Neuronal stem cell (in vitro differentiated cells): ENCODE results near the gene MRPS31.
"Not testable (repeated sequence)": the region's sequence is repeated elsewhere in the genome, so short reads cannot be mapped to it uniquely, and the experiment has no call there.

Source experiments
- DNase-seq: peaks from one replicate; pipeline ENCODE4 v3.0.0-alpha.2; 2013; ENCODE audit warnings: low spot score
- H2AFZ ChIP-seq: one replicate; pipeline ENCODE4 v1.6.1; 2013; ENCODE audit warnings: mild to moderate bottlenecking, low read length, inconsistent platforms
- H2AK5ac ChIP-seq: 2 replicates; pipeline ENCODE4 v1.6.1; 2013; ENCODE audit warnings: low read depth, mild to moderate bottlenecking, inconsistent platforms, low read length, moderate library complexity, mixed read lengths
- H2BK120ac ChIP-seq: 2 replicates; pipeline ENCODE4 v1.6.1; 2013; ENCODE audit warnings: low read depth, mild to moderate bottlenecking, inconsistent platforms, low read length, moderate library complexity, mixed read lengths
- H2BK12ac ChIP-seq: one replicate; pipeline ENCODE4 v1.6.1; 2013; ENCODE audit warnings: low read length, inconsistent platforms
- H2BK15ac ChIP-seq: 2 replicates; pipeline ENCODE4 v1.6.1; 2013; ENCODE audit warnings: mild to moderate bottlenecking, low read length, inconsistent platforms, mixed read lengths
- H2BK5ac ChIP-seq: one replicate; pipeline ENCODE4 v1.6.1; 2013; ENCODE audit warnings: inconsistent platforms, mild to moderate bottlenecking, low read length, moderate library complexity
- H3K14ac ChIP-seq: one replicate; pipeline ENCODE4 v1.6.1; 2013; ENCODE audit warnings: low read length, inconsistent platforms
- H3K18ac ChIP-seq: 2 replicates; pipeline ENCODE4 v1.6.1; 2013; ENCODE audit warnings: low read length, inconsistent platforms
- H3K23ac ChIP-seq: 2 replicates; pipeline ENCODE4 v1.6.1; 2013; ENCODE audit warnings: low read depth, mild to moderate bottlenecking, mixed read lengths, low read length, inconsistent platforms; ENCODE audit not compliant: poor library complexity
- H3K27ac ChIP-seq: replicated peaks from 3 replicates; pipeline ENCODE4 v1.5.1; 2013; ENCODE audit warnings: low read length, inconsistent platforms
- H3K27me3 ChIP-seq, 3 experiments: 2 replicates each; pipeline ENCODE4 v1.6.1; 2013; ENCODE audit warnings: low read length in 3 of 3, mild to moderate bottlenecking in 2 of 3, inconsistent platforms in 1 of 3, low read depth in 1 of 3, mixed read lengths in 1 of 3, moderate library complexity in 1 of 3; ENCODE audit not compliant: control insufficient read depth in 3 of 3, insufficient read depth in 3 of 3
- H3K36me3 ChIP-seq, 2 donors: replicated peaks in 1 of 2; 2 replicates each; pipeline ENCODE4 v1.6.1; 2013; ENCODE audit warnings: low read length in 2 of 2; ENCODE audit not compliant: control insufficient read depth in 2 of 2, insufficient read depth in 2 of 2
- H3K4ac ChIP-seq: 2 replicates; pipeline ENCODE4 v1.6.1; 2013; ENCODE audit warnings: inconsistent platforms, mild to moderate bottlenecking, low read length, moderate library complexity
- H3K4me1 ChIP-seq, 2 donors: 1 replicate in 1 of 2; 2 replicates in 1 of 2; pipeline ENCODE4 v1.6.1; 2013; ENCODE audit warnings: low read length in 2 of 2, low read depth in 1 of 2; ENCODE audit not compliant: control insufficient read depth in 2 of 2, insufficient read depth in 1 of 2
- H3K4me2 ChIP-seq: one replicate; pipeline ENCODE4 v1.6.1; 2013; ENCODE audit warnings: mild to moderate bottlenecking, low read length, inconsistent platforms; ENCODE audit not compliant: insufficient read depth, poor library complexity, severe bottlenecking
- H3K4me3 ChIP-seq, 2 donors: 2 replicates each; pipeline ENCODE4 v1.5.1; 2013; ENCODE audit warnings: low read length in 2 of 2, mild to moderate bottlenecking in 2 of 2, inconsistent platforms in 1 of 2, moderate library complexity in 1 of 2
- H3K79me1 ChIP-seq: one replicate; pipeline ENCODE4 v1.6.1; 2013; ENCODE audit warnings: low read depth, mild to moderate bottlenecking, inconsistent platforms, low read length, moderate library complexity
- H3K9ac ChIP-seq: one replicate; pipeline ENCODE4 v1.6.1; 2013; ENCODE audit warnings: mild to moderate bottlenecking, low read depth, low read length, inconsistent platforms; ENCODE audit not compliant: poor library complexity
- H3K9me3 ChIP-seq, 2 donors: replicated peaks in 1 of 2; 2 replicates each; pipeline versions ENCODE3 to v1.6.1; 2013; ENCODE audit warnings: low read length in 2 of 2, mild to moderate bottlenecking in 2 of 2, inconsistent platforms in 1 of 2, low read depth in 1 of 2, mixed read lengths in 1 of 2, moderate library complexity in 1 of 2; ENCODE audit not compliant: control insufficient read depth in 2 of 2, insufficient read depth in 1 of 2
- H4K8ac ChIP-seq: one replicate; pipeline ENCODE4 v1.6.1; 2013; ENCODE audit warnings: low read depth, mild to moderate bottlenecking, inconsistent platforms, low read length, moderate library complexity
- H4K91ac ChIP-seq: one replicate; pipeline ENCODE4 v1.6.1; 2013; ENCODE audit warnings: low read length, low read depth, mild to moderate bottlenecking, inconsistent platforms; ENCODE audit not compliant: poor library complexity
- WGBS, 2 donors: extraction: QIAGEN DNeasy Blood & Tissue Kit; methylation state at CpG; one replicate each; pipeline ENCODE4 v1.1.7; 2013; ENCODE audit warnings: missing lambda C conversion rate in 2 of 2, mixed read lengths in 1 of 2; ENCODE audit not compliant: insufficient read length in 2 of 2, insufficient replicate concordance in 1 of 2; ENCODE audit errors: extremely low coverage in 2 of 2; 5-methylcytosine and 5-hydroxymethylcytosine counted together

The MRPS31 gene

DNA sequence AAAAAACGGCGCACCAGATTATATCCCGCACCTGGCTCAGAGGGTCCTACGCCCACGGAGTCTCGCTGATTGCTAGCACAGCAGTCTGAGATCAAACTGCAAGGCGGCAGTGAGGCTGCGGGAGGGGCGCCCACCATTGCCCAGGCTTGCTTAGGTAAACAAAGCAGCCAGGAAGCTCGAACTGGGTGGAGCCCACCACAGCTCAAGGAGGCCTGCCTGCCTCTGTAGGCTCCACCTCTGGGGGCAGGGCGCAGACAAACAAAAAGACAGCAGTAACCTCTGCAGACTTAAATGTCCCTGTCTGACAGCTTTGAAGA, 35.8 kb downstream of the MRPS31 start:
- H2BK120ac ChIP-seq, H3K14ac ChIP-seq, H3K36me3 ChIP-seq, H3K23ac ChIP-seq, DNase-seq, H3K79me1 ChIP-seq, H2BK12ac ChIP-seq, H2BK5ac ChIP-seq, H3K9me3 ChIP-seq, H3K4me1 ChIP-seq, H2AFZ ChIP-seq, H4K91ac ChIP-seq, H3K18ac ChIP-seq, H3K4ac ChIP-seq, H3K27ac ChIP-seq, H4K8ac ChIP-seq, H2BK15ac ChIP-seq, H2AK5ac ChIP-seq, H3K27me3 ChIP-seq, H3K9ac ChIP-seq, H3K4me3 ChIP-seq, H3K4me2 ChIP-seq: not testable (repeated sequence)
- WGBS, 2 donors: no CpG with 5 or more reads among the region's 11 CpGs

DNA sequence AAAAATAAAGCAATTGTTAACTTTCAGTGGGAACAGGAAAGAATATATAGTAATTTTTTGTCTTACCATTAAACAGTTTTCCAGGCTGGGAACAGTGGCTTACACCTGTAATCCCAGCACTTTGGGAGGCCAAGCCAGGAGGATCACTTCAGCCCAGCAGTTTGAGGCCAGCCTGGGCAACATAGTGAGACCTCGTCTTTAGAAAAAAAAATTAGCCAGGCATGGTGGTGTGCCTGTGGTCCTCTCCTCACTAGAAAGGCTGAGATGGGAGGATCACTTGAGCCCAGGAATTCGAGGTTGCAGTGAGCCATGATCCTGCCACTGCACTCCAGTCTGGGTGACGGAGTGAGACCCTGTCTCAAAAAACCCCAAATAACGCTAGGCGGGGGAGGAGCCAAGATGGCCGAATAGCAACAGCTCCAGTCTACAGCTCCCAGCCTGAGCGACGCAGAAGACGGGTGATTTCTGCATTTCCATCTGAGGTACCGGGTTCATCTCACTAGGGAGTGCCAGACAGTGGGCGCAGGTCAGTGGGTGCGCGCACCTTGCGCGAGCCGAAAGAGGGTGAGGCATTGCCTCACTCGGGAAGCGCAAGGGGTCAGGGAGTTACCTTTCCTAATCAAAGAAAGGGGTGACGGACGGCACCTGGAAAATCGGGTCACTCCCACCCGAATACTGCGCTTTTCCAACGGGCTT, 36.3 kb downstream of the MRPS31 start:
- not testable (repeated sequence) for H2AFZ ChIP-seq

DNA sequence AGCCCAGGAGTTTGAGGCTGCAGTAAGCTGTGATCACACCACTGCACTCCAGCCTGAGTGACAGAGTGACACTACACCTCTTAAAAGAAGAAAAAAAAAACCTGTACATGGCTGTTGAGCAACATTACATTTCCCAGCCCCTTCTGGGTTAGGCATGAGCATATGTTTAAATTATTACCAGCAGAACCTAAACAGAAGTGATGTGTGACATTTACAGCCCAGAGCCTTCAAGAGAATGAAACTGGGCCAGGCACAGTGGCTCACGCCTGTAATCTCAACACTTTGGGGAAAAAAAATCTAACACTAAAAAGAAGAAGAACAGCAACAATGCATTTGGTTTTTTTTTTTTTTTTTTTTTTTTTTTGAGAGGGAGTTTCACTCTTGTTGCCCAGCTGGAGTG, 38.3 kb downstream of the MRPS31 start:
- Histone ChIP-seq H3K27ac (no peak overlapping the region), H2BK12ac (no peak overlapping the region), H4K8ac (no peak overlapping the region), H3K23ac (no peak overlapping the region), H2BK15ac (no peak overlapping the region), H2BK5ac (no peak overlapping the region), H3K4ac (no peak overlapping the region), H3K4me2 (no peak overlapping the region), H2AK5ac (no peak overlapping the region), H3K9ac (no peak overlapping the region), H3K27me3 (no peaks in the 10 kb centered on the region), H3K4me1 (peaks cover 0 to 1% of the 10 kb centered on the region in 2 donors), H2AFZ (no peak overlapping the region), H3K36me3 (peaks cover 0 to 23% of the 10 kb centered on the region in 2 donors), H3K9me3 (no peaks in the 10 kb centered on the region), H4K91ac (no peak overlapping the region), H2BK120ac (no peak overlapping the region), H3K79me1 (no peaks in the 10 kb centered on the region), H3K4me3 (no peak overlapping the region), H3K14ac (no peak overlapping the region), H3K18ac (no peak overlapping the region)
- DNase-seq: no peak
- whole genome bisulfite sequencing, 2 donors: no CpG with 5 or more reads among the region's 1 CpG

More for the DNA sequence above, 36.3 kb downstream of the MRPS31 start:
- not testable (repeated sequence) for H2BK15ac ChIP-seq, H3K27ac ChIP-seq, H3K4me3 ChIP-seq, H3K4me2 ChIP-seq, H3K36me3 ChIP-seq, DNase-seq, H3K4me1 ChIP-seq, H3K4ac ChIP-seq, H4K8ac ChIP-seq, H3K9ac ChIP-seq, H3K27me3 ChIP-seq, H3K9me3 ChIP-seq, H2BK12ac ChIP-seq, H3K23ac ChIP-seq, H3K14ac ChIP-seq, H2BK120ac ChIP-seq, H2BK5ac ChIP-seq, H2AK5ac ChIP-seq, H4K91ac ChIP-seq, H3K79me1 ChIP-seq, H3K18ac ChIP-seq
- WGBS, 2 donors: no CpG with 5 or more reads among the region's 24 CpGs

DNA sequence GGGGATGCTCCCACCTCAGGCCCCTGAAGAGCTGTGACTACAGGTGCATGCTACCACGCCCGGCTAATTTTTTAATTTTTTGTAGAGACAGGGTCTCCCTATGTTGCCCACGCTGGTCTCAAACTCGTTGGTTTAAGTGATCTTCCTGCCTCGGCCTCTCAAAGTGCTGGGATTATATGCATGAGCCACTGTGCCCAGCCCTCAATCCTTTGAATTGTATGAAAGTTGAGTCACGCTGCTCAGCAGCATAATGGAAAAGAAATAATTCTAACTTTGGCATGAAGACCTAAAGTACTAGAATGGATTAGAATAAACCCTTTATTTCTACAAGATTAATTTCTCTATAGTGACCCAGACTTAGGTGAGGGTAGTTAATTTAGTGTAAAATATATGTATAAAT, 42.4 kb downstream of the MRPS31 start:
- WGBS, 2 donors: no CpG with 5 or more reads among the region's 6 CpGs
- Histone ChIP-seq H3K14ac (no peak overlapping the region), H2BK5ac (no peak overlapping the region), H3K27ac (no peak overlapping the region), H3K18ac (no peak overlapping the region), H3K4me1 (no peaks in the 10 kb centered on the region), H2AFZ (no peak overlapping the region), H4K8ac (no peak overlapping the region), H3K79me1 (no peaks in the 10 kb centered on the region), H3K4me2 (no peak overlapping the region), H3K9ac (no peak overlapping the region), H3K27me3 (no peaks in the 10 kb centered on the region), H3K4me3 (no peak overlapping the region), H2AK5ac (no peak overlapping the region), H2BK12ac (no peak overlapping the region), H3K23ac (no peak overlapping the region), H2BK15ac (no peak overlapping the region), H4K91ac (no peak overlapping the region), H2BK120ac (no peak overlapping the region), H3K9me3 (no peaks in the 10 kb centered on the region), H3K36me3 (peaks cover 0 to 27% of the 10 kb centered on the region in 2 donors), H3K4ac (no peak overlapping the region)
- no peak for DNase-seq
